Adipocyte (in vitro differentiated cells): ENCODE data around the gene ACKR2.
"Not testable (repeated sequence)": the region's sequence is repeated elsewhere in the genome, so short reads cannot be mapped to it uniquely, and the experiment has no call there.

Experiments
- DNase-seq: peaks from one replicate; pipeline ENCODE4 v3.0.0-alpha.2; 2015; ENCODE audit warnings: low read depth
- H3K27me3 ChIP-seq: replicated peaks from 2 replicates; pipeline ENCODE4 v1.7.0; 2013; ENCODE audit warnings: mild to moderate bottlenecking, low read length, moderate library complexity; ENCODE audit not compliant: control insufficient read depth, insufficient read depth
- H3K36me3 ChIP-seq: 2 replicates; pipeline ENCODE4 v1.7.0; 2013; ENCODE audit warnings: low read length, mild to moderate bottlenecking, moderate library complexity; ENCODE audit not compliant: control insufficient read depth, insufficient read depth, severe bottlenecking
- H3K4me1 ChIP-seq: 2 replicates; pipeline ENCODE4 v1.7.0; 2013; ENCODE audit warnings: mild to moderate bottlenecking, low read length, moderate library complexity; ENCODE audit not compliant: control insufficient read depth, insufficient read depth
- H3K4me3 ChIP-seq: 2 replicates; pipeline ENCODE4 v1.7.0; 2013; ENCODE audit warnings: mild to moderate bottlenecking, low read length, moderate library complexity
- H3K9ac ChIP-seq: 2 replicates; pipeline ENCODE4 v1.7.0; 2013; ENCODE audit warnings: mild to moderate bottlenecking, low read length, moderate library complexity
- H3K9me3 ChIP-seq: 2 replicates; pipeline ENCODE4 v1.7.0; 2013; ENCODE audit warnings: mild to moderate bottlenecking, low read length, moderate library complexity; ENCODE audit not compliant: control insufficient read depth

Gene ACKR2

DNA sequence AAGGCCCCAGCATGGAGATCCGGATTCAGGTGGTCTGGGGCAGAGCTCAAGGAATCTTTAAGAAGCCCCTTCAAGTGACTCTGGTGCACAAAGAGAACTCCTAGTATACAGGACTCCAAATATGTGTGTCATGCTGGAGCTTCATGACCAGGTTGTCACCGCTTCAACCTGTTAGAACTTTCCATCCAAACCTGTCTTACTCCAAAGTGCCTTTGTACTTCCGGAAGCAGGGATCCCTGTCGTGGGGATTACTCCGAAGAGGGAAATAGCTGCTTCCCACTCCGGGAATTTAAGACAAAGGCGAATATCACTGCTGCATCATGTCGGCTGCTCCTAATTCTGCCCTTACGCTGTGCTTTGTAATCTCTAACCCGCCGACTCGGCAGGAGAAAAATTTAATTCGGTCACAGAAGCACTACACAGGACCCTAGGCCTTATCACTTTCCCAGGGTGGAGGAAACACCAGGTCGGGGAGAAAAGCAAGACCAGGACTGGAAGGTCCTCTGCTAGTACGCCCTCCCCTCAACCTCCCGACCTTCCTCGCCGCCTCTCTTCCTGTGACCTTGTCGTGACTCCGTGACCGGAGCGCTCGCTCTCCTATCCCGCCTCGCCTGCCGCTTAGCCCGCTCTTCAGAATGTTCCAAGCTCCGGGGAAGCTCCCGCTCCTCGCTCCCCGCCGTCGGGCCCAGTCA lies 5.7 kb upstream of the ACKR2 start:
- peak; percentile 73 for DNase-seq
- Histone ChIP-seq H3K4me1 (peaks cover 39% of the 10 kb centered on the region), H3K36me3 (peaks cover 10% of the 10 kb centered on the region), H3K4me3 (peak overlapping the region; percentile 86), H3K27me3 (no peaks in the 10 kb centered on the region), H3K9ac (peak overlapping the region; percentile 90), H3K9me3 (no peaks in the 10 kb centered on the region)

GRCh38 chr3:42804106-42804830 lies 5.0 kb upstream of the ACKR2 start, which contains the start of gene HIGD1A:
HIGD1A (minus strand) TSS chr3:42804490; CDS start chr3:42794253, 10,237 bp downstream.
- Histone ChIP-seq H3K4me3 (peak within 1 kb of the TSS; percentile 86), H3K4me1 (peaks cover 39% of the 10 kb centered on the region), H3K9ac (peak within 1 kb of the TSS; percentile 90), H3K27me3 (no peaks in the 10 kb centered on the region), H3K36me3 (peaks cover 10% of the 10 kb centered on the region), H3K9me3 (no peaks in the 10 kb centered on the region)
- DNase-seq, result peak; percentile 99

- Histone ChIP-seq H3K4me1 (peaks cover 39% of the 10 kb centered on the region), H3K27me3 (no peaks in the 10 kb centered on the region), H3K9me3 (no peaks in the 10 kb centered on the region), H3K4me3 (peak overlapping the region; percentile 86), H3K36me3 (peaks cover 10% of the 10 kb centered on the region), H3K9ac (peak overlapping the region; percentile 90)
- DNase-seq, result no peak
Observed at GRCh38 chr3:42804831-42805132, 4.5 kb upstream of the ACKR2 start.

GRCh38 chr3:42805141-42805821 lies 4.0 kb upstream of the ACKR2 start:
- Histone ChIP-seq H3K4me1 (peaks cover 36% of the 10 kb centered on the region), H3K4me3 (peak overlapping the region; percentile 86), H3K9ac (peak overlapping the region; percentile 90), H3K9me3 (no peaks in the 10 kb centered on the region), H3K36me3 (peaks cover 10% of the 10 kb centered on the region), H3K27me3 (no peaks in the 10 kb centered on the region)
- DNase-seq, result peak; percentile 29

- no peak overlapping the region for H3K4me3 ChIP-seq
- no peaks in the 10 kb centered on the region for H3K36me3 ChIP-seq
- peaks cover 10% of the 10 kb centered on the region for H3K4me1 ChIP-seq
- DNase-seq, result no peak
- no peak overlapping the region for H3K9ac ChIP-seq
- H3K9me3 ChIP-seq, result no peaks in the 10 kb centered on the region
- no peaks in the 10 kb centered on the region for H3K27me3 ChIP-seq
Observed at GRCh38 chr3:42807929-42808328, 1.3 kb upstream of the ACKR2 start.

DNA sequence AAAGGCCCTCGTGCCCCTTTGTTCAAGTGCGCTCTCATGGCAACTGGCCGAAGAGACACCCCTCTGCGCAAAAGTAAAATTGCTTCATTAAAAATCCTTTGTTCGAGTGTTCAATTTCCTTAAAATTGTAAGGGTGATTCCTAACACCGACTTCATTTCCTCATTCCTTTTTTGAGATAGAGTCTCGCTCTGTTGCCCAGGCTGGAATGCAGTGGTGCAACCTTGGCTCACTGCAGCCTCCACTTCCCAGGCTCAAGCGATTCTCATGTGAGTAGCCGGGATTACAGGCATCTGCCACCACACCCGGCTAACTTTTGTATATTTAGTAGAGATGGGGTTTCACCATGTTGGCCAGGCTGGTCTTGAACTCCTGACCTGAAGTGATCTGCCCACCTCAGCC lies 1.5 kb downstream of the ACKR2 start:
- not testable (repeated sequence) for H3K4me3 ChIP-seq, H3K9ac ChIP-seq, H3K4me1 ChIP-seq, H3K36me3 ChIP-seq, H3K9me3 ChIP-seq, DNase-seq, H3K27me3 ChIP-seq

DNA sequence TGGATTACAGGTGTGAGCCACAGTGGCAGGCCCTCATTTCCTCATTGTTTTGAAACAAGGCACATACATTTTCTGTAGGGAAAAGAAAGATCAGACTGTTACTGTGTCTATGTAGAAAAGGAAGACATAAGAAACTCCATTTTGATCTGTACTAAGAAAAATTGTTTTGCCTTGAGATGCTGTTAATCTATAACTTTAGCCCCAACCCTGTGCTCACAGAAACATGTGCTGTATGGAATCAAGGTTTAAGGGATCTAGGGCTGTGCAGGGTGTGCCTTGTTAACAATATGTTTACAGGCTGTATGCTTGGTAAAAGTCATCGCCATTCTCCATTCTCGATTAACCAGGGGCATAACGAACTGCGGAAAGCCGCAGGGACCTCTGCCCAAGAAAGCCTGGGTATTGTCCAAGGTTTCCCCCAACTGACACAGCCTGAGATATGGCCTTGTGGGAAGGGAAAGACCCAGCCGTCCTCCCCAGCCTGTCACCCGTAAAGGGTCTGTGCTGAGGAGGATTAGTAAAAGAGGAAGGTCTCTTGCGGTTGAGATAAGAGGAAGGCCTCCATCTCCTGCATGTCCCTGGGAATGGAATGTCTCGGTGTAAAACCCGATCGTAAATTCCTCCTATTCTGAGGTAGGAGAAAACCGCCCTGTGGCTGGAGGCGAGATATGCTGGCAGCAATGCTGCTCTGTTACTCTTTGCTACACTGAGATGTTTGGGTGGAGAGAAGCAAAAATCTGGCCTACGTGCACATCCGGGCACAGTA lies 2.1 kb downstream of the ACKR2 start:
- not testable (repeated sequence) for H3K4me3 ChIP-seq, DNase-seq

DNA sequence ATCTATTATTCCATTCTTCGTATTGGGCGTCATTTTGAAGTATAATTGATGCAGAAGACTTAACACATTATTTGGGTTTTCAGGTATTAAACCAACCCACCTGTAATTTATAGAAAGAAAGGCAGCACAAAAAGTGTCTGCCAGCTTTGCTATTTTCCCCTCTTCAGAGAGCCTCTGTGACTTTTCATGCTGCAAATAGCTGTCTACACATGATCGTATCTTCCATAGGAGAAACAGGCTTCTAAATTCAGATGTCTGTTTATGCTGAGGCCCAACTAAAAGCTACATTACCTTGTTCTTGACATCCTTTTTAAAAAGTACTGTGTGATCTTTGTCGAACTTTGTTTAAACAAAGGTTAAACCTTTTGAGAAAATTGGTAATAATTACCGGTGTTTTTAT lies 5.0 kb downstream of the ACKR2 start:
- no peak overlapping the region for H3K4me3 ChIP-seq
- peaks cover 13% of the 10 kb centered on the region for H3K4me1 ChIP-seq
- H3K9me3 ChIP-seq, result no peaks in the 10 kb centered on the region
- H3K27me3 ChIP-seq, result no peaks in the 10 kb centered on the region
- no peaks in the 10 kb centered on the region for H3K36me3 ChIP-seq
- DNase-seq, result no peak
- no peak overlapping the region for H3K9ac ChIP-seq

More for the DNA sequence above, 2.1 kb downstream of the ACKR2 start:
- not testable (repeated sequence) for H3K9me3 ChIP-seq, H3K36me3 ChIP-seq, H3K27me3 ChIP-seq, H3K9ac ChIP-seq
- peaks cover 13% of the 10 kb centered on the region for H3K4me1 ChIP-seq

DNA sequence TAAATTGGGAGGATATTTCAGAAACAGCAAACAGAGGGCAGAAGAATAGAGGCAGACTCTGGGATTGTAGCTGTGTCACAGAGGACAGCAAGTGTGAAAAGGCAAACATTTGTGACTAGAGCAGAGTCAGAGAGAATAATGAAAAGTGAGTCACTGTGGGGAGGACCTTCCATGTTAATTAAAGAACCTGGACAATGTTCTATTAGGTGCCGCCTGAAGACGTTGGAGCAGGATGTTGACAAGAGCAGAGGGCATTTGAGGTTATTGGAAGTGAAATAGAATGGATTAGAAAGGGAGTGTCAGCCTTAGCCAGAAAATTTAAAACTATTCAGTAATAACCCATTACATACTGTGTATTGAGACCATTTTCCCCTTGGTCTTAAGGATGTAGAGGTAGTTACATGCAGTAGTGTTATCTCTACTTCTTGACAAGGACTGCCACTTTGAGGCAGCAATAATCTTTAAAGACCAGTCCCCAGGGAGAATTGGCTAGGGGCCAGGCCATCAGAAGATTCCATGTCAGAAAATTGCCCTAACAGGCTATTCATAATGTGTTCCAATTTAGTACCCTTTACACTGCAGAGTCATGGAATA lies 5.8 kb downstream of the ACKR2 start:
- H3K27me3 ChIP-seq, result no peaks in the 10 kb centered on the region
- H3K36me3 ChIP-seq, result no peaks in the 10 kb centered on the region
- peaks cover 13% of the 10 kb centered on the region for H3K4me1 ChIP-seq
- H3K9me3 ChIP-seq, result no peaks in the 10 kb centered on the region
- no peak overlapping the region for H3K9ac ChIP-seq
- H3K4me3 ChIP-seq, result no peak overlapping the region
- no peak for DNase-seq

- H3K27me3 ChIP-seq, result no peaks in the 10 kb centered on the region
- DNase-seq, result no peak
- no peaks in the 10 kb centered on the region for H3K9me3 ChIP-seq
- H3K9ac ChIP-seq, result no peak overlapping the region
- H3K4me1 ChIP-seq, result peaks cover 13% of the 10 kb centered on the region
- H3K36me3 ChIP-seq, result no peaks in the 10 kb centered on the region
- H3K4me3 ChIP-seq, result no peak overlapping the region
Observed at GRCh38 chr3:42815826-42816225, 6.6 kb downstream of the ACKR2 start.
